HEK293T (cell line): ENCODE measurements around the gene PALMD.

Source experiments
- ELF4 ChIP-seq: fragments of 450-650 bp; IDR thresholded peaks from 2 replicates; pipeline ENCODE4 v1.6.1; 2017; ENCODE audit warnings: antibody characterized with exemption
- FOXA1 ChIP-seq: fragments of 450-650 bp; IDR thresholded peaks from 2 replicates; pipeline ENCODE4 v1.6.1; 2016; ENCODE audit warnings: mild to moderate bottlenecking
- SP1 ChIP-seq: fragments of 450-650 bp; IDR thresholded peaks from 2 replicates; pipeline ENCODE4 v1.6.1; 2017
- SUZ12 ChIP-seq: fragments of 450-650 bp; IDR thresholded peaks from 2 replicates; pipeline ENCODE4 v1.6.1; 2016; ENCODE audit warnings: mild to moderate bottlenecking

GRCh38 chr1:99601709-99602403 lies 44.1 kb upstream of the PALMD start:
- no peak for TF ChIP-seq SP1
- TF ChIP-seq SUZ12, result no peak
- no peak for TF ChIP-seq FOXA1
- TF ChIP-seq ELF4, result no peak
